GM19238 (cell line): Measurements from ENCODE around the gene UTS2B.
A peak's percentile ranks its signal among the peaks of the same experiment; 100 is the strongest.

Source experiments
- DNase-seq: peaks from one replicate; pipeline ENCODE4 v3.0.0; 2011; ENCODE audit warnings: low spot score; ENCODE audit not compliant: insufficient read length

The UTS2B gene

DNA sequence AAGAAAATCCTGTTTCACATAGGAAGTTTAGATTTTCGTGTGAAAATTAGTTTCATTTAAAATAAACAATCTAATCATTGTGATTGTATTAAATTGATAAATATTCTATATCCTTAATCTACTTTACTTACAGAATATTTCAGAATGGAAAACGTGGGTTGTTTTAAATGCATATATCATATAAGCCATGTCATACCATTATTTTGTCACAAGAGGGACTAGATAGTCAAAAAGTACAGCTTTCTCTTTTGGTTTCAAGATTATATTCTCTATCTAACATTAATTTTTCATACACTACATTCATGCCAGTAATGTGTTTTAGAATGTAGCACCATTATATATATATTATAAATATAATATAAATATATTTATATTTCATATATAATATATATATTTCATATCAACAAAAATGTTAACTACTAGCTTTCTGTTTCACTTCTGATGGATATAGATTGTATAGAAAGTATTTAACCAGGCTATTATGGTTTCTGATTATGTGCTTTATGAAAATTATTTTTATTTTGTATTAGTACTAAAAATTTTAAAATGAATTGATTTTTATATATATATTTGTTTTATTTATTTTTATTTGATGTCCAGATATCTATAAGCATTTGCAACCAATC is 86.0 kb downstream of the UTS2B start:
- no peak for DNase-seq

DNA sequence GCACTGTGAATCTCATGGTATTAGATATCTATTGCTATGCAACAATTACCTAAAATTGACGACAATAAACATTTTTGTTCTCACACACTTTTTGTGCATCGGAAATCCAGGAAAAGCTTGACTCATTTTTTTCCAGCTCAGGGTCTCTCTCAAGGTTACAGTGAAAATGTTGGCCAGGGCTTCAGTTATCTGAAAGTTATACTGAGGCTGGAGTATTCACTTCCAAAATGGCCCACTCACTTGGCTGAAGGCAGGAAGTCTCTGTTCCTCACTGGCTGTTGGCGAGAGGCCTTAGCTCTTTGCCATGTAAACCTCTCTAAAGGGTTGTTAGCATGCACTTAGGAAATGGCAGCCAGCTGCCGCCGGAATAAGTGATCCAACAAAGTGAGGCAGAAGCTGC is 89.8 kb downstream of the UTS2B start:
- DNase-seq = no peak

- no peak for DNase-seq
These were observed 90.8 kb downstream of the UTS2B start for GRCh38 chr3:191239407-191240031.

- DNase-seq = no peak
These were observed 92.0 kb downstream of the UTS2B start for GRCh38 chr3:191238321-191238817.

DNA sequence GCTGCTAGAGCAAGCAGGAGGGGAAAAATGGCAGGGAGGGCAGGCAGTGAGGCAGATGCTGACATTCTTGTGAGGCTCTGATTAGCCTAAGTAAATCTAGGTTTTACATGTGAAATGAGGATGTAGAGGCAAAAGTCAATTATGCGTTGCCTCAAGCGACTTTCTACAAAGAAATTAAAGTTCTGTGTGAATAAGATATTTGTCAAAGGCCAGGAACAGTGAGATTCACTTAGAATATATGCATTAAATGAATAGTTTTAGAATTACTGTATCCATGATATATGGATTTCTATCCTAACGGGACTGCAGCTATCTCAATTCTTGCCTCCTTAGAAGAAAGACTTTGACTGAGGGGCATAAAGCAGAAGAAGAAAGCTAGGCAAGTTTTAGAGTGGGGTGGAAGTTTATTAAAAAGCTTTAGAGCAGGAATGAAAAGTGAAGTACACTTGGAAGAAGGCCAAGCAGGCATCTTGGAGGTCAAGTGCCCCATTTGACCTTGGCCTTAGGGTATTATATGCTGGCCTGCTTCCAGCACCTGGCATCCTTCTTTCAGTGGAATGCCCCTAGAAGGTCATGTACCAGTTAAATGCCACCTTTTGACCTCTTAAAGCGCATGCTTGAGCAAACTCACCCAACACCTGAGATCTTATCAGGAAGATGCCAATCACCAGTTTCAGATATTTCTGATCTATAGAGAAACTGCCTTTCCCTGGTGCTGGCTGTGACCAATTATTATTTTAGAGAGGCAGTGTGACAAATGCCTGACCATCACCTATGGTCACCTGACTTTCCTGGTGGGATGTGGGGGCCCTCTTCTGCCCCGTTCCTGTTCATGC is 93.1 kb downstream of the UTS2B start:
- no peak for DNase-seq

- no peak for DNase-seq
These were observed 93.7 kb downstream of the UTS2B start for GRCh38 chr3:191236646-191237045.

- DNase-seq = peak; percentile 55
These were observed 94.7 kb downstream of the UTS2B start for GRCh38 chr3:191235331-191236314.

GRCh38 chr3:191234216-191234615 is 96.1 kb downstream of the UTS2B start:
- DNase-seq = no peak

GRCh38 chr3:191227541-191227940 is 102.8 kb downstream of the UTS2B start:
- DNase-seq = no peak

- no peak for DNase-seq
These were observed 108.7 kb downstream of the UTS2B start for GRCh38 chr3:191221638-191222037.

DNA sequence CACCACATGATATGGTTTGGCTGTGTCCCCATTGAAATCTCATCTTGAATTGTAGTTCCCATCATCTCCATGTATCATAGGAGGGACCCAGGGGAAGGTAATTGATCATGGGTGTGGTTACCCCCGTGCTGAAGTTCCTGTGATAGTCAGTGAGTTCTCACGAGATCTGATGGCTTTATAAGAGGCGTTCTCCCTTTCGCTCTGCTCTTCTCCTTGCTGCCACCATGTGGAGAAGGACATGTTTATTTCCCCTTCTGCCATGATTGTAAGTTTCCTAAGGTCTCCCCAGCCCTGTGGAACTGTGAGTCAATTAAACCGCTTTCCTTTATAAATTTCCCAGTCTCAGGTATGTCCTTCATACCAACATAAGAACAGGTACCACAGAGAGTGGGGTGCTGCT is 109.4 kb downstream of the UTS2B start:
- no peak for DNase-seq

DNA sequence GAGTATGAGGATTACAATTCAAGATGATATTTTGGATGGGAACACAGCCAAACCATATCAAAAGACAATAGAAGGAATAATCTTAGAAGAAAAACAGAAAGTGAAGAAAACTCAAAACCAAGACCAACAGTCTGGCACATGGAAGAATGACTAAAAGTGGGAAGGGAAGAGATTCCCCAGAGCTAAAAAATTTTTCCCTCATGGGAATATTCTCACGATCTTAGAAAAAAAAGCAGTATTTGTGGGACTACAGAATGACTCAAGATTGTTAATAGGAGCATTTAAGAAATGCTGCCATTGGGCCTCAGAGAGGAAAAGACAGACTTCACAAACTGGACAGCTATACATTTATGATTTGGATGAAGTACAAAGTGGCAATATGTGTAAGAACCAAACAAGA is 113.0 kb downstream of the UTS2B start:
- no peak for DNase-seq
